Uterus (tissue), 4 donors: Measurements from ENCODE around the gene GAREM1. TPM values are rescaled to one million over a fixed set of nuclear protein-coding genes. Genes with fewer than 3 reads are reported as not detected.
"Not testable (repeated sequence)": the region's sequence is repeated elsewhere in the genome, so short reads cannot be mapped to it uniquely, and the experiment has no call there.

Source experiments
- DNase-seq, 2 donors: peaks; one replicate each; pipeline ENCODE4 v3.0.0-alpha.2; 2019 to 2020
- H3K27ac ChIP-seq, 2 donors: fragments of 200-600 bp; sonication (generic); 1 replicate in 1 of 2; 2 replicates in 1 of 2; pipeline ENCODE4 v1.5.1; 2016 to 2018
- H3K27me3 ChIP-seq, 2 donors: fragments of 200-600 bp; sonication (generic); one replicate each; pipeline ENCODE4 v1.5.1; 2018 to 2019; ENCODE audit warnings: control low read depth in 1 of 2
- H3K36me3 ChIP-seq, 2 donors: fragments of 200-600 bp; sonication (generic); one replicate each; pipeline ENCODE4 v1.5.1; 2019; ENCODE audit warnings: control low read depth in 1 of 2
- H3K4me1 ChIP-seq, 2 donors: fragments of 200-600 bp; sonication (generic); one replicate each; pipeline ENCODE4 v1.5.1; 2018 to 2019; ENCODE audit warnings: control low read depth in 1 of 2
- H3K4me3 ChIP-seq, 2 donors: fragments of 200-600 bp; sonication (generic); 1 replicate in 1 of 2; 2 replicates in 1 of 2; pipeline ENCODE4 v1.5.1; 2018 to 2019; ENCODE audit warnings: mild to moderate bottlenecking in 1 of 2
- H3K9me3 ChIP-seq, 2 donors: fragments of 200-600 bp; sonication (generic); one replicate each; pipeline ENCODE4 v1.5.1; 2019; ENCODE audit warnings: control low read depth in 1 of 2
- POLR2A ChIP-seq, 2 donors: fragments of 450-650 bp; IDR thresholded peaks; one replicate each; pipeline ENCODE4 v1.6.1; 2016; ENCODE audit warnings: antibody characterized with exemption in 2 of 2, mild to moderate bottlenecking in 1 of 2, moderate library complexity in 1 of 2
- intact Hi-C: fragments of 100-400 bp; cut with DNase I; formaldehyde crosslinking; loops from one replicate; pipeline ENCODE4 v1.15.1; 2023; ENCODE audit warnings: low total_unique reads
- total RNA-seq, 4 donors: library from RNA; depleted of rRNA in 3 of 4; stranded (reverse); fragments of >200 nt in 3 of 4; gene quantifications; one replicate each; pipeline versions ENCODE4 v1.1.0 to v1.2.4, GENCODE V29; 2014 to 2023
- TF ChIP-seq, protein P1 (sequence below), 4 experiments: fragments of 200-600 bp in 2 of 4; fragments of 450-650 bp in 2 of 4; sonication (generic) in 2 of 4; IDR thresholded peaks; one replicate each; pipeline ENCODE4 v1.5.1; 2016 to 2019; ENCODE audit warnings: antibody characterized with exemption in 4 of 4, mild to moderate bottlenecking in 2 of 4, moderate library complexity in 1 of 4
- donor health status: DM: yes; HTN: yes; CAD: no.

GAREM1 gene
- total RNA-seq = 10 to 100 TPM in 1 of 4 donors, 1 to 10 TPM in 3; 1.5 to 12.0 (median 5.9) TPM

DNA sequence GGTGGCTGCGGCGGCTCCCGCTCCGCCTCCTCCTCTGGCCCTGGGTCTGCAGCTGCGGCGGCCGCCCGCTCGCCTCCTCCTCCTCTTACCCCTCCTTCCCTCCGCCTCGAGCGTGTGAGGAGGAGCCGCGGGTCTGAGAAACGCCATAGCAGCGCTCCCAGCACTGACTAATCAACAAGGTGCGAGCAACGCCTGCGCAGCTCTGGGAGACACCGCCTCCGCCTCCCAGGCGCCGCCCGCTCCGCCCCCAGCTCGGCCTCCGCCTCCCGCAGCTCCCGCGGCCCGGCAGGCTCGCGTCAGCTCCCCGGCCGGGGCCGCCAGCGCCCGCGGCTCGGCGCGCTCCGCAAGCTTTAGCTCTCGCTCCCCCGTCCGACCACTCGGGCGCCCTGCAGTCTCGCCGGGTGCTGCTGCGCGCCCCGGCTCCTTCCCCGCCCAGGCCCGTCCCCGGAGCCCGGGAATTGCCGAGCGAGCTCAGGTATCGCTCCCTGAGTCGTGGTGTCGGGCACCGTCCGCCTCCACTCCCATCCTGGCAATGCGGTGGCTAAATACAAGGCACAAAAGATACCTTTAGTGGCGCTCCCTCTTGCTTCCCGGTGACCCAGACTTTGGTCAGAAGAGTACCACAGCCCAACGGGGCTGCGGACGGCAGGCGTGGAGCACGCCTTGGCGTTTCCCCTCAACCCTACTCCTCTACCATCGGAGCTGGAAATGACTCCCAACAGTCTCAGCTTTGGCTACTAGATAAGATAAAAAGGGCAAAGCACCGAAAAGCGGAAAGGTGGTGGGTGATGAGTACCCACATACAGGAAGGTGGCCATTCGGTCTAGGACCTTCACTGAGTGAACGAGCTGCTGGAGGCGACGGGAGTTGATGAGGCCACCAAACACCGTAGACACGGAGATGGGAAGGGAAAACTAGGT lies at the start of gene GAREM1:
Gene GAREM1 (minus strand): TSS at position 169 of the 920 bp plus-strand sequence. CDS start 454 bp downstream, outside the sequence.
- Histone ChIP-seq H3K27ac (peak within 1 kb of the TSS; percentile 93), H3K4me1 (peaks cover 0 to 4% of the 10 kb centered on the region in 2 donors), H3K27me3 (no peaks in the 10 kb centered on the region), H3K4me3 (peak within 1 kb of the TSS; percentile 54 to 83), H3K36me3 (no peaks in the 10 kb centered on the region), H3K9me3 (no peaks in the 10 kb centered on the region)
- DNase-seq = peak; percentile 95 to 97
- peak; percentile 87 to 97 for TF ChIP-seq POLR2A (IDR thresholded peaks at IDR 0.05)
- TF ChIP-seq, protein P1, sequence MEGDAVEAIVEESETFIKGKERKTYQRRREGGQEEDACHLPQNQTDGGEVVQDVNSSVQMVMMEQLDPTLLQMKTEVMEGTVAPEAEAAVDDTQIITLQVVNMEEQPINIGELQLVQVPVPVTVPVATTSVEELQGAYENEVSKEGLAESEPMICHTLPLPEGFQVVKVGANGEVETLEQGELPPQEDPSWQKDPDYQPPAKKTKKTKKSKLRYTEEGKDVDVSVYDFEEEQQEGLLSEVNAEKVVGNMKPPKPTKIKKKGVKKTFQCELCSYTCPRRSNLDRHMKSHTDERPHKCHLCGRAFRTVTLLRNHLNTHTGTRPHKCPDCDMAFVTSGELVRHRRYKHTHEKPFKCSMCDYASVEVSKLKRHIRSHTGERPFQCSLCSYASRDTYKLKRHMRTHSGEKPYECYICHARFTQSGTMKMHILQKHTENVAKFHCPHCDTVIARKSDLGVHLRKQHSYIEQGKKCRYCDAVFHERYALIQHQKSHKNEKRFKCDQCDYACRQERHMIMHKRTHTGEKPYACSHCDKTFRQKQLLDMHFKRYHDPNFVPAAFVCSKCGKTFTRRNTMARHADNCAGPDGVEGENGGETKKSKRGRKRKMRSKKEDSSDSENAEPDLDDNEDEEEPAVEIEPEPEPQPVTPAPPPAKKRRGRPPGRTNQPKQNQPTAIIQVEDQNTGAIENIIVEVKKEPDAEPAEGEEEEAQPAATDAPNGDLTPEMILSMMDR (IDR thresholded peaks at IDR 0.05) = peak; percentile 58 to 93 (median 89)
- intact Hi-C loops = loop anchor here (5.0 kb wide), 1 partner anchor 199 kb away; no protein-coding TSS in a partner anchor

DNA sequence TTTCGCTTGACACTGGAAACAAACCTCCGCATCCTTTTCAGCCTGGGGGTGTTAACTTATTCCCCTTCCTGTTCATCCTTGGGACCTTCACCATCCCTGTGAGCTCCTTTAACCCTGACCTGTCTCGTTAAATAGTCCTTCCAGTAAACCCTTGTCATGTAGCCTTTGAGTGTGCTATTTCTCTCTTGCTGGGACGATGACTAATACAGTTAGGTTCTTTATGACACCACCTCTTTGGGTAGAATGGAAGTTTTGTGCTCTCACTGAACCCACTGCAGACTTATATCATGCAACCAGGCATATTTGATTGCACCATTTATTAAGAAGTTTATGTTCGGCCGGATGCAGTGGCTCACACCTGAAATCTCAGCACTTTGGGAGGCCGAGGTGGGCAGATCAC lies 40.5 kb upstream of the GAREM1 start:
- Histone ChIP-seq H3K27ac (no peak overlapping the region), H3K9me3 (no peaks in the 10 kb centered on the region), H3K4me1 (no peaks in the 10 kb centered on the region), H3K4me3 (no peak overlapping the region), H3K27me3 (no peaks in the 10 kb centered on the region), H3K36me3 (no peaks in the 10 kb centered on the region)
- no peak for TF ChIP-seq POLR2A (IDR thresholded peaks at IDR 0.05)
- TF ChIP-seq, protein P1 (IDR thresholded peaks at IDR 0.05) = no peak
- DNase-seq = no peak
- intact Hi-C loops = no loop called here

GRCh38 chr18:32509111-32509510 lies 38.4 kb upstream of the GAREM1 start:
- DNase-seq = no peak
- H3K4me1 ChIP-seq = no peaks in the 10 kb centered on the region
- H3K27ac ChIP-seq = no peak overlapping the region
- H3K27me3 ChIP-seq = no peaks in the 10 kb centered on the region
- H3K9me3 ChIP-seq = no peaks in the 10 kb centered on the region
- no peak overlapping the region for H3K4me3 ChIP-seq
- H3K36me3 ChIP-seq = no peaks in the 10 kb centered on the region
- intact Hi-C loops = no loop called here
- TF ChIP-seq, protein P1 (IDR thresholded peaks at IDR 0.05) = no peak
- TF ChIP-seq POLR2A (IDR thresholded peaks at IDR 0.05) = no peak

GRCh38 chr18:32507093-32507492 lies 36.4 kb upstream of the GAREM1 start:
- H3K27ac ChIP-seq = no peak overlapping the region
- no peak for DNase-seq
- no peaks in the 10 kb centered on the region for H3K4me1 ChIP-seq
- no peak for TF ChIP-seq POLR2A (IDR thresholded peaks at IDR 0.05)
- TF ChIP-seq, protein P1 (IDR thresholded peaks at IDR 0.05) = no peak
- no peaks in the 10 kb centered on the region for H3K9me3 ChIP-seq
- no peaks in the 10 kb centered on the region for H3K27me3 ChIP-seq
- H3K36me3 ChIP-seq = no peaks in the 10 kb centered on the region
- intact Hi-C loops = no loop called here
- H3K4me3 ChIP-seq = no peak overlapping the region

DNA sequence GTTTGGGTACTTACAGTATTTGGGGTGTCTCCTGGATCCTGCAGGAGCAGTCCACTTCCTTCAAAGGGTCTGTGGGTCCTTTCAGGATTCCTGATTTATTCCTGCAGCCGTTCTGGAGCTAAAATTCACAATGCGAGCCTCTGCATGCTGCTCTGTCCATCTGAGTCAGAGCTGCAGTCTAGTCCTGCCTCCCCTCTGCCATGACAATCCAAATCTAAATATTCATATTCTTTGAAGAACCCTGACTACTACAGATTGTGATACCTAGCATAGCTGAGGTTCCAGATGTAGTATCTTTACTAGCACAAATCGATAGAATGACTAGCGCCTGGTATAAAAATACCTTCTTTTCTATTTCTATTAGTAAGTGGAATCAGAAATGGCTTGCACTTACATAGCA lies 31.3 kb upstream of the GAREM1 start:
- no peaks in the 10 kb centered on the region for H3K4me1 ChIP-seq
- TF ChIP-seq, protein P1 (IDR thresholded peaks at IDR 0.05) = no peak
- TF ChIP-seq POLR2A (IDR thresholded peaks at IDR 0.05) = no peak
- H3K27ac ChIP-seq = no peak overlapping the region
- intact Hi-C loops = no loop called here
- H3K27me3 ChIP-seq = no peaks in the 10 kb centered on the region
- H3K36me3 ChIP-seq = no peaks in the 10 kb centered on the region
- DNase-seq = no peak
- H3K4me3 ChIP-seq = no peak overlapping the region
- no peaks in the 10 kb centered on the region for H3K9me3 ChIP-seq

DNA sequence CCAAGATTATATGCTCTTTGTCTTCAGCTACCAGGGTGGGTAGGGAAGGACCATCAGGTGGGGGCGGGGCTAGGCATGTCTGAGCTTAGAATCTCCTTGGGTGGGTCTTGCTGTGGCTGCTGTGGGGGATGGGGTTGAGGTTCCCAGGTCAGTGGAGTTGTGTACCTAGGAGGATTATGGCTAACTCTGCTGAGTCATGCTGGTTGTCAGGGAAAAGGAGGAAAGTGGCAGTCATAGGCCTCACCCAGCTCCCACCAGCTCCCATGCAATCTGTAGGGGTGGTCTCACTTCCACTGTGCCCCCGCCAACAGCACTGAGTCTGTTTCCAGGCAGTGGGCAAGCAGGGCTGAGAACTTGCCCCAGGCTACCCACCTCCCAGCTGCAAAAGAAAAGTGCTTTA lies 30.6 kb upstream of the GAREM1 start:
- DNase-seq, H3K27ac ChIP-seq, H3K27me3 ChIP-seq, H3K36me3 ChIP-seq, H3K9me3 ChIP-seq, H3K4me3 ChIP-seq, H3K4me1 ChIP-seq, intact Hi-C loops: not testable (repeated sequence)
